ENCODE data around the gene SPATA6. TPM values are rescaled to one million over a fixed set of nuclear protein-coding genes. Genes with fewer than 3 reads are reported as not detected.

The SPATA6 gene
- total RNA-seq (2022; extraction: Qiagen RNA extraction; ENCODE audit: low read depth) = 1.4 to 2.3 TPM (median 2.1 TPM) in 5 replicates

DNA sequence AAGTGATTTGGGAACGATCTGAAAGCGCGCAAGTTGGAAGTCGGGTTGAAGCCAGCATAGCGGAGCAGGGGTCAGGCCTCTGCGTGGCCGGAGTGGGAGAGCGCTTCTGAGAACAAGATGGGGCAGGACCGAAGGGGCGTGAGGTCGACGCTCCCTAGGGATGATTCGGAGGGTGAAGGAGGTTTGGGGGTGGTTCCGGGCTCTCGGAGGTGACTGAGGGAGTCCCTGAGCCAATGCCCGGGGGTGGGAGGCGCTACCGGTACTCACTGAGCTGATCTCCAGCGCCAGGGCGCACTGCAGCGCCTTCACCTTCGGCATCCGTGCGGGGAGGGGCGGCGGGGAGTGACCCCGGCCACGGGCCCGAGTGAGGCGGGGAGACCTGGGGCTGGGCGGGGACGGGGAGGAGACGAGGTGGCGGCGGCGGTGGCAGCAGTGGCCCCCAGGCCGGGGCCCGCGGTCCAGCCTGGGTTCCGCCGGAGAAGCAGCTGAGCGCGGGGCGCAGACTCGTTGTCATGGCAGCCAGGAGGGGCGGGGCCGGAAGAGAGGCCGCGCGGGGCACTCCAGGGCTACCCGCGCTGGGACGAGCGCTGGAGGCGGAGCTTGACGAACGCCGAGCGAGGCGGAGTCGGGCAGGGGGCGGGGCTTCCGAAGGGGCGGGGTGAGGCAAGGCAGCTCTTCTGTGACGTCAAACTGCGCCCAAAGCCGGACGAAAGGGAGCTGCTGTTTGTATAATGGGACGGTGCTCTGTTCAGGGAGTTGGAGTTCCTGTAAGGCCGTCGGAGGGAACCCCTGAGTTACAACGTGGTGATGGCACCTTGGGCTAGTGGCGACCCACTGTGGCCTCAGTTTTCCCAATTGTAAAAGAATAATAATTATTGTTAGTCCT is at the start of gene SPATA6:
SPATA6 (minus strand) TSS at position 514 of the 886 bp plus-strand sequence; CDS start at position 318, 196 bp downstream.

Other genes with a start within 250 kb of the SPATA6 start
- gene SLC5A9, start 249.5 kb downstream of the SPATA6 start, total RNA-seq (2022; extraction: Qiagen RNA extraction; ENCODE audit: low read depth) = 0.02 TPM in 1 of 5 replicates, not detected in the others